SK-N-SH (cell line): ENCODE data around the gene MRAP. TPM values are rescaled to one million over a fixed set of nuclear protein-coding genes. Genes with fewer than 3 reads are reported as not detected.

ENCODE experiments used
- CTCF ChIA-PET: fragments of 300-600, 350-600 bp; formaldehyde crosslinking; extraction: SDS; loops from one replicate; lab custom pipeline; 2021; lab: Yijun Ruan, JAX
- POLR2A ChIA-PET: fragments of 350-600 bp; sonication (Branson Sonifier 250); formaldehyde crosslinking; extraction: SDS; loops from one replicate; lab custom pipeline; 2020; ENCODE audit warnings: antibody characterized with exemption, inconsistent platforms; lab: Yijun Ruan, JAX
- DNase-seq: peaks from one replicate; pipeline ENCODE4 v3.0.0; 2012
- H2AFZ ChIP-seq: fragments of 200-600 bp; sonication (generic); 2 replicates; pipeline ENCODE4 v1.8.1; 2016; ENCODE audit warnings: antibody characterized with exemption, mild to moderate bottlenecking, low read depth
- H3F3A ChIP-seq: fragments of 200-600 bp; sonication (generic); replicated peaks from 2 replicates; pipeline ENCODE3; 2016; ENCODE audit warnings: antibody characterized with exemption, mild to moderate bottlenecking; ENCODE audit not compliant: insufficient read depth
- H3K27ac ChIP-seq, 2 experiments: fragments of 200-500 bp in 1 of 2; fragments of 200-600 bp in 1 of 2; sonication (Bioruptor generic) in 1 of 2; sonication (generic), shearing (Covaris generic) in 1 of 2; 2 replicates each; pipeline versions ENCODE4 v1.5.1 to v1.6.1; 2014 to 2016; ENCODE audit warnings: low read depth in 2 of 2, inconsistent platforms in 1 of 2, low read length in 1 of 2, mild to moderate bottlenecking in 1 of 2, mixed read lengths in 1 of 2
- H3K27me3 ChIP-seq: fragments of 200-600 bp; sonication (generic), shearing (Covaris generic); 2 replicates; pipeline ENCODE4 v1.6.1; 2016; ENCODE audit warnings: mixed run types; ENCODE audit not compliant: insufficient read depth
- H3K36me3 ChIP-seq, 2 experiments: fragments of 200-500 bp in 1 of 2; fragments of 200-600 bp in 1 of 2; sonication (Bioruptor generic) in 1 of 2; sonication (generic) in 1 of 2; replicated peaks in 1 of 2; 2 replicates each; pipeline versions ENCODE3 to v1.5.1; 2014 to 2016; ENCODE audit warnings: low read length in 1 of 2, mild to moderate bottlenecking in 1 of 2; ENCODE audit not compliant: insufficient read depth in 2 of 2, control insufficient read depth in 1 of 2
- H3K4me1 ChIP-seq, 2 experiments: fragments of 200-500 bp in 1 of 2; fragments of 200-600 bp in 1 of 2; sonication (Bioruptor generic) in 1 of 2; sonication (generic), shearing (Covaris generic) in 1 of 2; 2 replicates each; pipeline versions ENCODE4 v1.5.1 to v1.6.1; 2014 to 2016; ENCODE audit warnings: low read depth in 1 of 2, low read length in 1 of 2, mixed run types in 1 of 2; ENCODE audit not compliant: insufficient read depth in 2 of 2, control insufficient read depth in 1 of 2
- H3K4me2 ChIP-seq: fragments of 200-600 bp; sonication (generic), shearing (Covaris generic); 2 replicates; pipeline ENCODE4 v1.6.1; 2017; ENCODE audit warnings: mixed run types
- H3K4me3 ChIP-seq, 2 experiments: fragments of 200-500 bp in 1 of 2; fragments of 200-600 bp in 1 of 2; sonication (Bioruptor generic) in 1 of 2; sonication (generic), shearing (Covaris generic) in 1 of 2; 2 replicates each; pipeline versions ENCODE4 v1.5.1 to v1.8.1; 2014 to 2016; ENCODE audit warnings: low read depth in 2 of 2, inconsistent platforms in 1 of 2, low read length in 1 of 2, mild to moderate bottlenecking in 1 of 2, mixed read lengths in 1 of 2, moderate library complexity in 1 of 2
- H3K79me2 ChIP-seq: fragments of 200-600 bp; sonication (generic); 2 replicates; pipeline ENCODE4 v1.8.1; 2017; ENCODE audit warnings: mild to moderate bottlenecking; ENCODE audit not compliant: insufficient read depth
- H3K9ac ChIP-seq: fragments of 200-600 bp; sonication (generic); 2 replicates; pipeline ENCODE4 v1.6.1; 2017; ENCODE audit warnings: mixed run types
- H3K9me2 ChIP-seq: fragments of 200-600 bp; sonication (generic); 2 replicates; pipeline ENCODE4 v1.6.1; 2017; ENCODE audit warnings: mixed run types
- H3K9me3 ChIP-seq: fragments of 200-600 bp; sonication (generic); 2 replicates; pipeline ENCODE4 v1.6.1; 2017; ENCODE audit warnings: mixed run types, mild to moderate bottlenecking, moderate library complexity
- H4K20me1 ChIP-seq: fragments of 200-600 bp; sonication (generic); 2 replicates; pipeline ENCODE4 v1.6.1; 2017; ENCODE audit warnings: mild to moderate bottlenecking, mixed run types; ENCODE audit not compliant: insufficient read depth
- FOSL2 ChIP-seq: IDR thresholded peaks from 2 replicates; pipeline ENCODE4 v1.4.0; 2012; ENCODE audit warnings: low read depth, mild to moderate bottlenecking, moderate library complexity, borderline replicate concordance
- IRF3 ChIP-seq: fragments of 150-350 bp; IDR thresholded peaks from 2 replicates; pipeline ENCODE4 v1.6.1; 2016; ENCODE audit warnings: mild to moderate bottlenecking, low read depth, low read length
- MXI1 ChIP-seq: IDR thresholded peaks from 2 replicates; pipeline ENCODE4 v1.6.1; 2012; ENCODE audit warnings: mild to moderate bottlenecking, low read depth, low read length, improper control_type of control experiment
- NRF1 ChIP-seq: IDR thresholded peaks from 2 replicates; pipeline ENCODE4 v1.6.1; 2012; ENCODE audit warnings: low read depth, mild to moderate bottlenecking, low read length
- POLR2AphosphoS5 ChIP-seq: IDR thresholded peaks from 2 replicates; pipeline ENCODE4 v1.6.1; 2012; ENCODE audit warnings: low read depth, low read length
- RCOR1 ChIP-seq: fragments of 150-350 bp; IDR thresholded peaks from 2 replicates; pipeline ENCODE4 v1.6.1; 2017; ENCODE audit warnings: antibody characterized with exemption, low read length
- REST ChIP-seq: IDR thresholded peaks from 2 replicates; pipeline ENCODE4 v1.6.1; 2012; ENCODE audit warnings: mild to moderate bottlenecking, low read depth, low read length, moderate library complexity
- RXRA ChIP-seq: IDR thresholded peaks from 2 replicates; pipeline ENCODE4 v1.4.0; 2012; ENCODE audit warnings: low read depth, mild to moderate bottlenecking, borderline replicate concordance
- SIN3A ChIP-seq: IDR thresholded peaks from 2 replicates; pipeline ENCODE4 v1.6.1; 2012; ENCODE audit warnings: low read depth, mild to moderate bottlenecking, low read length, moderate library complexity, borderline replicate concordance
- SMC3 ChIP-seq: IDR thresholded peaks from 2 replicates; pipeline ENCODE4 v1.6.1; 2012; ENCODE audit warnings: low read depth, low read length, improper control_type of control experiment
- TCF12 ChIP-seq: IDR thresholded peaks from 2 replicates; pipeline ENCODE4 v1.4.0; 2012
- USF2 ChIP-seq: fragments of 150-350 bp; IDR thresholded peaks from 2 replicates; pipeline ENCODE4 v1.6.1; 2017; ENCODE audit warnings: antibody characterized with exemption, low read length, low read depth, borderline replicate concordance
- ZBTB33 ChIP-seq: IDR thresholded peaks from 2 replicates; pipeline ENCODE4 v1.4.0; 2012; ENCODE audit warnings: low read depth, borderline replicate concordance
- WGBS: methylation state at CpG from one replicate; pipeline ENCODE4 v1.1.6; 2017; ENCODE audit warnings: low lambda C conversion rate; 5-methylcytosine and 5-hydroxymethylcytosine counted together
- polyA plus RNA-seq, 3 experiments: library from polyadenylated mRNA; depleted of rRNA; stranded (reverse); fragments of >200 nt; gene quantifications; 2 replicates each; pipeline ENCODE4 v1.2.3, GENCODE V29; 2012

Gene MRAP
- not detected in 2 replicates for polyA plus RNA-seq (2012; rRNA removed)
- polyA plus RNA-seq (2012; cell fraction: cytosol; rRNA removed): not detected in 2 replicates
- polyA plus RNA-seq (2012; cell fraction: nucleus; rRNA removed): not detected in 2 replicates

GRCh38 chr21:32298658-32299081 is at the start of gene MRAP:
TSS of gene MRAP (plus strand) at chr21:32298855. CDS start at chr21:32298972, 117 bp downstream.
- Histone ChIP-seq H3K4me2 (no peak within 1 kb of the TSS), H3K9me3 (no peaks in the 10 kb centered on the region), H4K20me1 (no peaks in the 10 kb centered on the region), H3K4me3 (no peak within 1 kb of the TSS), H3K4me1 (no peaks in the 10 kb centered on the region), H3K9ac (no peak within 1 kb of the TSS), H3K27me3 (no peaks in the 10 kb centered on the region), H3K36me3 (peaks cover 22 to 46% of the 10 kb centered on the region in 2 experiments), H3K79me2 (no peaks in the 10 kb centered on the region), H3F3A (peaks cover 15% of the 10 kb centered on the region), H2AFZ (no peak within 1 kb of the TSS), H3K9me2 (no peaks in the 10 kb centered on the region), H3K27ac (no peak within 1 kb of the TSS)
- WGBS: 100% methylated on average over 4 of the region's 14 CpGs
- ChIA-PET CTCF (no interaction called here), POLR2A (no interaction called here)
- no peak for TF ChIP-seq FOSL2
- no peak for TF ChIP-seq POLR2AphosphoS5
- TF ChIP-seq IRF3: no peak
- no peak for TF ChIP-seq RCOR1
- no peak for TF ChIP-seq SMC3
- TF ChIP-seq NRF1: no peak
- TF ChIP-seq MXI1: no peak
- TF ChIP-seq SIN3A: no peak
- no peak for DNase-seq

- H3K36me3 ChIP-seq: no peaks in the 10 kb centered on the region
- H3K9me3 ChIP-seq: no peaks in the 10 kb centered on the region
- no peak overlapping the region for H2AFZ ChIP-seq
- TF ChIP-seq TCF12: no peak
- H4K20me1 ChIP-seq: no peaks in the 10 kb centered on the region
- WGBS: 72% methylated on average over 15 of the region's 15 CpGs
- H3K4me2 ChIP-seq: no peak overlapping the region
- ChIA-PET CTCF (interaction anchor here (1.0 to 1.6 kb wide), 2 partner anchors 9 to 384 kb away, joined by 3 to 5 read pairs; no protein-coding TSS in a partner anchor), POLR2A (no interaction called here)
- no peak overlapping the region for H3K4me3 ChIP-seq
- H3K27ac ChIP-seq: no peak overlapping the region
- no peak for DNase-seq
- H3K4me1 ChIP-seq: peaks cover 8 to 9% of the 10 kb centered on the region in 2 experiments; a peak in 2 of 4 replicates
- no peaks in the 10 kb centered on the region for H3K79me2 ChIP-seq
- H3F3A ChIP-seq: no peaks in the 10 kb centered on the region
- H3K9ac ChIP-seq: no peak overlapping the region
- H3K9me2 ChIP-seq: no peaks in the 10 kb centered on the region
- 0 out of 2 replicates have a peak, but pooled peaks cover 4% of the 10 kb centered on the region for H3K27me3 ChIP-seq
Measured at GRCh38 chr21:32249511-32250280, 49.0 kb upstream of the MRAP start.

GRCh38 chr21:32252136-32252535 is 46.5 kb upstream of the MRAP start:
- Histone ChIP-seq H3F3A (peaks cover 9% of the 10 kb centered on the region), H3K4me1 (peaks cover 8 to 20% of the 10 kb centered on the region in 2 experiments), H3K36me3 (no peaks in the 10 kb centered on the region), H3K4me3 (no peak overlapping the region), H2AFZ (no peak overlapping the region), H3K9me3 (no peaks in the 10 kb centered on the region), H4K20me1 (no peaks in the 10 kb centered on the region), H3K4me2 (no peak overlapping the region), H3K9ac (no peak overlapping the region), H3K27me3 (0 out of 2 replicates have a peak, but pooled peaks cover 4% of the 10 kb centered on the region), H3K27ac (no peak overlapping the region), H3K9me2 (no peaks in the 10 kb centered on the region), H3K79me2 (no peaks in the 10 kb centered on the region)
- ChIA-PET CTCF (no interaction called here), POLR2A (no interaction called here)
- DNase-seq: no peak
- TF ChIP-seq USF2 (no peak), ZBTB33 (no peak), REST (no peak), RXRA (no peak)
